HG03103 (cell line): ENCODE results near the gene PRR15.

Experiments used
- ATAC-seq: cut with Tn5 transposase; IDR thresholded peaks from one replicate; pipeline ENCODE4 v1.9.1; 2021; ENCODE audit warnings: low read depth; ENCODE audit not compliant: unreplicated experiment

The PRR15 gene

GRCh38 chr7:29567174-29567573, 3.5 kb downstream of the PRR15 start:
- no peak for ATAC-seq

- ATAC-seq, result no peak
These were observed 6.0 kb downstream of the PRR15 start for GRCh38 chr7:29569648-29570047.

- ATAC-seq, result no peak
These were observed 8.9 kb downstream of the PRR15 start for GRCh38 chr7:29572558-29572957.

GRCh38 chr7:29573567-29573966, 9.9 kb downstream of the PRR15 start:
- ATAC-seq, result no peak

- no peak for ATAC-seq
These were observed 11.0 kb downstream of the PRR15 start for GRCh38 chr7:29574659-29575058.

- ATAC-seq, result no peak
These were observed 23.7 kb downstream of the PRR15 start for GRCh38 chr7:29587195-29587808.

- no peak for ATAC-seq
These were observed 24.6 kb downstream of the PRR15 start for GRCh38 chr7:29588212-29588611.

- ATAC-seq, result peak; percentile 91
These were observed 25.5 kb downstream of the PRR15 start for GRCh38 chr7:29588900-29589696.

GRCh38 chr7:29592866-29593265, 29.2 kb downstream of the PRR15 start:
- no peak for ATAC-seq

- ATAC-seq, result no peak
These were observed 29.8 kb downstream of the PRR15 start for GRCh38 chr7:29593459-29593858.

GRCh38 chr7:29596593-29597178, 33.1 kb downstream of the PRR15 start:
- ATAC-seq, result no peak

- ATAC-seq, result no peak
These were observed 33.6 kb downstream of the PRR15 start for GRCh38 chr7:29597266-29597665.

GRCh38 chr7:29598137-29598536, 34.5 kb downstream of the PRR15 start:
- no peak for ATAC-seq

- ATAC-seq, result no peak
These were observed 35.0 kb downstream of the PRR15 start for GRCh38 chr7:29598613-29599012.

- ATAC-seq, result no peak
These were observed 35.4 kb downstream of the PRR15 start for GRCh38 chr7:29599026-29599425.

- no peak for ATAC-seq
These were observed 37.0 kb downstream of the PRR15 start for GRCh38 chr7:29600661-29601060.

GRCh38 chr7:29604052-29604451, 40.4 kb downstream of the PRR15 start:
- no peak for ATAC-seq

GRCh38 chr7:29604702-29605101, 41.1 kb downstream of the PRR15 start:
- no peak for ATAC-seq

- ATAC-seq, result no peak
These were observed 42.0 kb downstream of the PRR15 start for GRCh38 chr7:29605671-29606070.

GRCh38 chr7:29606287-29606721, 42.7 kb downstream of the PRR15 start:
- ATAC-seq, result no peak

- ATAC-seq, result no peak
These were observed 43.2 kb downstream of the PRR15 start for GRCh38 chr7:29606830-29607229.

- ATAC-seq, result no peak
These were observed 43.6 kb downstream of the PRR15 start for GRCh38 chr7:29607259-29607658.
